CD4-positive, alpha-beta T cell treated with Interleukin-4 for 4 hours (primary cell): ENCODE data around the gene HSD17B11.
"Not testable (repeated sequence)": the region's sequence is repeated elsewhere in the genome, so short reads cannot be mapped to it uniquely, and the experiment has no call there.

ENCODE experiments used
- DNase-seq: peaks from one replicate; pipeline ENCODE4 v3.0.0-alpha.2; 2020

HSD17B11 gene

DNA sequence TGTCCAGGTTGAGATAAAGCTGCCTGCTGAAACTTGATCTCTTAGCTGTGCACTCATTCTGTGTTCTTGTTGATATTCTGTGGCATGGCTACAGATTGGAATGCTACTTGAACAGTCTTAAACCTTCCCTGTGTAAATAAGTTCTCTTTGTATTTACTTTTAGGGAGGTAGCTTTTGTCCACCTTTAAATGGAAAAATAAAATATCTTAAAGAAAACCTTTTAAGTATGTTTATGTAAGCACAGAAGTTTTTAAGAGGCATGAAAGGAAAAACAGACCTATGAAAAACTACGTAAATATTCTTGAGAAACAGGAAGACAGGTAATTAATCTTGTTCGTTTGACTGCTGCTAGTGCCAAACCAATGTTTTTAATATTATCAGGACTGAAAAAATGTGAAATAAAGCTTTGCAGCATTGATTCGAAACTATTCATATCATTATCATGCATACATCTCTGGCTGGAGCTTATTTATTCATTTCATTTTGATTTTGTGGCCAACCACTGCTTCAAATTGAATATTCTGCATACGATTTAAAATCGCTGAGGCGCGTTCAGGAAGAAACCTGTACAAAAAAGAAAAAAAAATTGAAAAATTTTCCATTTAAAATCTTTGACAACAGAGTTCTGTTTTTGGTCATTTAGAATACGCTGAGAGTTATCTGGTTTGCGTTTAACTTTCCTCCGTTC, 86.1 kb downstream of the HSD17B11 start:
- no peak for DNase-seq

DNA sequence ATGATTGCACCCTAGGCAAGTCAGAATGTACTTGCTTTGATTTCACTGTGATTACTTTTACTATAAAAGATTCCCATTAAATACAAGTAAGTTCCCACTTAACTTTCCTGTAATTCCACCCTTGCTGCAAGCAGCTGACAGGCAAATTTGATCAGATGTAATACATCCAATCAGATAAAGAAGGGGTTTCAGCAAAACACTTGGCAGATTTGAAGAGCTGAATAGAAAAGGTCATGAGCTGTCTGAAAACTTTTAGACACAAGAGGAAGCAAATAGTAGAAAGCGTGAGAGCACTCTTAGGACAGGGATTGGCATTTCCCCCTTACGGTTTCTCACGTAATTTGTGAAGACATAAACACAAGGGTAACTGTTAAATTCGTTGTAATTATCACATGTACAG, 91.1 kb downstream of the HSD17B11 start:
- DNase-seq, result no peak

DNA sequence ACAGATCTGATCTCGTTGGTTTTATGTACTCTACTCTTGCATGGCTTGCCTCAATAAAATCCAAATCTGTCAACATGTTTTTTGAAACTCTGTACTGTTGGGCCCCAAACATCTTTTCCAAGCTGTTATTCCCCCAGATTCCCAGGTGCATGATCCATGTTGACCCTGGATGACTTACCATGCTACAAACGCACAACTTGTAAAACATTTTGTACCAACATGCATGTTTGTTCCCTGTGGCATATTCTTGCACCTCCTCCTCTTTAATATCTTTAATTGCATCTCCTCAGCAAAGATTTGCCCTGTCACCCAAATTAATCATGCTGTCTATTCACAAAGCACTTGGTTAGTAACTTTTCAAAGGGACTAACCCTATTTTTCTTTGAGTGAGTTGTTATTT, 92.6 kb downstream of the HSD17B11 start:
- DNase-seq, result no peak

DNA sequence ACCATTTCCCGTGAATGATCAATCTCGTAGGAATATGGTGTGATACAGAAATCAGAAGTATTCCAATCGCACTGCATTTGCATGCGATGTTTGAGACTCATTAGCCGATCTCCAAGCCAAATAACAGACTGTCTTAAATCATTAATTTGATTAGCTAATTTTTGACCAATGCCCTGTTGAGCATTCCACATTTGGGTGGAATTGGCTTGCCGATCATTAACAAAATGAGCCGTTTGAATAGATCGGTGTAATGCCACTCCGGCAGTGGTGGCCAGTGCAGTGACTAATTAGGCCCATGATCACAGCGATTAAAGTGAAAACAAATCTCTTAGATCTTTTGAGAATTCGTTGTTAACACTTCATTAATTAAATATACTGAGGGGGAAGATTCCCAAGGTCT, 96.1 kb downstream of the HSD17B11 start:
- not testable (repeated sequence) for DNase-seq

DNA sequence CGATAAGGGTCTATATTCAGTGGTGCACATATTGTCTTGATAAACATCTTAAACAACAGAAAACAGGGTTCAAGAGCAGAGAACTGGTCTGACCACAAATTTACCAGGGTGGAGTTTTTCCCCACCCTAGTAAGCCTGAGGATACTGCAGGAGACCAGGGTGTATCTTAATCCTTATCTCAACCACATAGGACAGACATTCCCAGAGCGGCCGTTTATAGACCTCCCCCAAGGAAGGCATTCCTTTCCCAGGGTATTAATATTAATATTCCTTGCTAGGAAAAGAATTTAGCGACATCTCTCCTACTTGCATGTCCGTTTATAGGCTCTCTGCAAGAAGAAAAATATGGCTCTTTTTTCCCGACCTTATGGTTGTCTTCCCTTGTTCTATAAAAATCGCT, 97.1 kb downstream of the HSD17B11 start:
- not testable (repeated sequence) for DNase-seq

DNA sequence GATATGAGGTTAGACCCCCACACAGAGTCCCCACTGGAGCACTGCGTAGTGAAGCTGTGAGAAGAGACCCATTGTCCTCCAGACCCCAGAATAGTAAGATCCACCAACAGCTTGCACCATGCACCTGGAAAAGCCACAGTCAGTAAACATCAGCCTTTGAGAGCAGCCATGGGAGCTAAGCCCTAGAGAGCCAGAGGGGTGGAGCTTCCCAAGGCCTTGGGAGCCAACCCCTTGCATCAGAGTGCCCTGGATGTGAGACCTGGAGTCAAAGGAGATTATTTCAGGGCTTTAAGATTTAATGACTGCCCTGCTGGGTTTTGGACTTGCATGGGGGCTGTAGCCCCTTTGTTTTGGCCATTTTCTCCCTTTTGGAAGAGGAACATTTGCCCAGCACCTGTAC, 104.0 kb downstream of the HSD17B11 start:
- DNase-seq, result no peak
